Neural cell (in vitro differentiated cells): ENCODE data around the gene GNB1. TPM values are rescaled to one million over a fixed set of nuclear protein-coding genes. Genes with fewer than 3 reads are reported as not detected.

Experiments used
- H2AFZ ChIP-seq: fragments of 200-600, 300-800 bp; sonication (generic), shearing (Covaris generic); 2 replicates; pipeline ENCODE4 v1.6.0; 2014; ENCODE audit warnings: low read depth, mild to moderate bottlenecking, antibody characterized with exemption, low read length, moderate library complexity
- H3F3A ChIP-seq: fragments of 200-600 bp; shearing (Covaris generic); 2 replicates; pipeline ENCODE4 v1.6.1; 2016; ENCODE audit warnings: mild to moderate bottlenecking, moderate library complexity, mixed read lengths, antibody characterized with exemption, low read length; ENCODE audit not compliant: insufficient read depth, poor library complexity, severe bottlenecking
- H3K27ac ChIP-seq: fragments of 200-600, 300-800 bp; sonication (generic), shearing (Covaris generic); 2 replicates; pipeline ENCODE4 v1.5.1; 2014; ENCODE audit warnings: mild to moderate bottlenecking, low read length, moderate library complexity
- H3K27me3 ChIP-seq: fragments of 300-800, 200-600 bp; sonication (generic), shearing (Covaris generic); 2 replicates; pipeline ENCODE4 v1.6.0; 2014; ENCODE audit warnings: mild to moderate bottlenecking, low read depth, low read length, moderate library complexity; ENCODE audit not compliant: insufficient read depth
- H3K36me3 ChIP-seq: fragments of 300-800, 200-600 bp; sonication (generic), shearing (Covaris generic); 2 replicates; pipeline ENCODE4 v1.5.1; 2014; ENCODE audit warnings: mild to moderate bottlenecking, antibody characterized with exemption, low read length, moderate library complexity; ENCODE audit not compliant: insufficient read depth
- H3K4me2 ChIP-seq: fragments of 300-800, 200-600 bp; sonication (generic), shearing (Covaris generic); 2 replicates; pipeline ENCODE4 v1.6.0; 2014; ENCODE audit warnings: mild to moderate bottlenecking, low read length
- H3K4me3 ChIP-seq: fragments of 300-800, 200-600 bp; sonication (generic), shearing (Covaris generic); 2 replicates; pipeline ENCODE4 v1.5.1; 2014; ENCODE audit warnings: mild to moderate bottlenecking, low read length, moderate library complexity
- H3K79me2 ChIP-seq: fragments of 200-600 bp; shearing (Covaris generic); replicated peaks from 2 replicates; pipeline ENCODE4 v1.6.0; 2014; ENCODE audit warnings: mild to moderate bottlenecking, low read length, moderate library complexity; ENCODE audit not compliant: insufficient read depth
- H3K9ac ChIP-seq: fragments of 300-800, 200-600 bp; sonication (generic), shearing (Covaris generic); 2 replicates; pipeline ENCODE4 v1.6.1; 2016; ENCODE audit warnings: mild to moderate bottlenecking, low read length, mixed read lengths
- H3K9me2 ChIP-seq: fragments of 200-600 bp; shearing (Covaris generic); 2 replicates; pipeline ENCODE4 v1.6.1; 2016; ENCODE audit warnings: mild to moderate bottlenecking, low read length, mixed read lengths; ENCODE audit not compliant: insufficient read depth
- H3K9me3 ChIP-seq: fragments of 200-600, 300-800 bp; sonication (generic), shearing (Covaris generic); 2 replicates; pipeline ENCODE4 v1.6.1; 2016; ENCODE audit warnings: mild to moderate bottlenecking, mixed run types, low read length, moderate library complexity, mixed read lengths
- H4K20me1 ChIP-seq: fragments of 200-600 bp; shearing (Covaris generic); 2 replicates; pipeline ENCODE4 v1.6.1; 2016; ENCODE audit warnings: mild to moderate bottlenecking, mixed run types; ENCODE audit not compliant: insufficient read depth
- CTCF ChIP-seq: fragments of 450-650 bp; IDR thresholded peaks from 2 replicates; pipeline ENCODE4 v1.5.1; 2014; ENCODE audit warnings: antibody characterized with exemption, mild to moderate bottlenecking, moderate library complexity; ENCODE audit not compliant: poor library complexity, severe bottlenecking
- EP300 ChIP-seq: fragments of 450-650 bp; conservative IDR thresholded peaks from 2 replicates; pipeline ENCODE4 v1.6.1; 2014; ENCODE audit warnings: antibody characterized with exemption, mild to moderate bottlenecking, moderate library complexity; ENCODE audit not compliant: poor library complexity, severe bottlenecking
- EZH2 ChIP-seq: fragments of 200-600, 300-800 bp; shearing (Covaris generic), sonication (generic); IDR thresholded peaks from 2 replicates; pipeline ENCODE4 v1.6.1; 2014; ENCODE audit warnings: antibody characterized with exemption, low read length, borderline replicate concordance, mild to moderate bottlenecking; ENCODE audit not compliant: insufficient read depth, poor library complexity, severe bottlenecking
- MXI1 ChIP-seq: fragments of 450-650 bp; conservative IDR thresholded peaks from 2 replicates; pipeline ENCODE4 v1.6.1; 2014; ENCODE audit warnings: antibody characterized with exemption, mild to moderate bottlenecking; ENCODE audit not compliant: poor library complexity, severe bottlenecking
- POLR2AphosphoS5 ChIP-seq: IDR thresholded peaks from 2 replicates; pipeline ENCODE4 v1.6.1; 2012
- RAD21 ChIP-seq: fragments of 450-650 bp; conservative IDR thresholded peaks from 2 replicates; pipeline ENCODE4 v1.6.1; 2014; ENCODE audit warnings: antibody characterized with exemption, mild to moderate bottlenecking, moderate library complexity
- REST ChIP-seq: IDR thresholded peaks from 2 replicates; pipeline ENCODE4 v1.6.1; 2012; ENCODE audit warnings: borderline replicate concordance
- SMC3 ChIP-seq: fragments of 450-650 bp; conservative IDR thresholded peaks from 2 replicates; pipeline ENCODE4 v1.6.1; 2014; ENCODE audit warnings: antibody characterized with exemption, mild to moderate bottlenecking, moderate library complexity; ENCODE audit not compliant: poor library complexity
- TAF1 ChIP-seq: IDR thresholded peaks from 2 replicates; pipeline ENCODE4 v1.6.1; 2012; ENCODE audit warnings: low read depth
- polyA plus RNA-seq: library from polyadenylated mRNA; depleted of rRNA; stranded (reverse); fragments of >200 nt; gene quantifications from 2 replicates; pipeline ENCODE4 v1.2.3, GENCODE V29; 2014

GNB1 gene
- polyA plus RNA-seq, 1 donor from 2014 or later, result 325 TPM

GRCh38 chr1:1892079-1892762 lies 1.3 kb upstream of the GNB1 start:
- no peaks in the 10 kb centered on the region for H3K36me3 ChIP-seq
- no peaks in the 10 kb centered on the region for H3K27me3 ChIP-seq
- H3K79me2 ChIP-seq, result peaks cover 39% of the 10 kb centered on the region
- peaks cover 12% of the 10 kb centered on the region for H4K20me1 ChIP-seq
- H3F3A ChIP-seq, result peaks cover 11% of the 10 kb centered on the region
- H3K9ac ChIP-seq, result peak overlapping the region; percentile 97
- no peaks in the 10 kb centered on the region for H3K9me3 ChIP-seq
- H3K4me2 ChIP-seq, result peak overlapping the region; percentile 96
- H3K4me3 ChIP-seq, result peak overlapping the region; percentile 86
- no peaks in the 10 kb centered on the region for H3K9me2 ChIP-seq
- no peak for TF ChIP-seq SMC3
- H2AFZ ChIP-seq, result peak overlapping the region; percentile 51
- H3K27ac ChIP-seq, result peak overlapping the region; percentile 89

- TF ChIP-seq TAF1, result no peak
- TF ChIP-seq SMC3, result no peak
- no peak for TF ChIP-seq RAD21
- TF ChIP-seq EP300, result no peak
- TF ChIP-seq CTCF, result no peak
- peak; percentile 44 for TF ChIP-seq POLR2AphosphoS5
- no peak for TF ChIP-seq REST
- no peak for TF ChIP-seq EZH2
- peak; percentile 5 for TF ChIP-seq MXI1
- H3F3A ChIP-seq, result peaks cover 11% of the 10 kb centered on the region
- no peaks in the 10 kb centered on the region for H3K9me3 ChIP-seq
- peak overlapping the region; percentile 86 for H3K4me3 ChIP-seq
- peak overlapping the region; percentile 51 for H2AFZ ChIP-seq
- peaks cover 46% of the 10 kb centered on the region for H3K79me2 ChIP-seq
- H3K9ac ChIP-seq, result peak overlapping the region; percentile 97
- H3K36me3 ChIP-seq, result no peaks in the 10 kb centered on the region
- no peaks in the 10 kb centered on the region for H3K9me2 ChIP-seq
- peak overlapping the region; percentile 96 for H3K4me2 ChIP-seq
- H3K27me3 ChIP-seq, result no peaks in the 10 kb centered on the region
- H4K20me1 ChIP-seq, result peaks cover 19% of the 10 kb centered on the region
- peak overlapping the region; percentile 89 for H3K27ac ChIP-seq
These were observed 627 bp upstream of the GNB1 start for GRCh38 chr1:1891349-1892078.
